ENCODE results near the gene CDKN2A.

DNA sequence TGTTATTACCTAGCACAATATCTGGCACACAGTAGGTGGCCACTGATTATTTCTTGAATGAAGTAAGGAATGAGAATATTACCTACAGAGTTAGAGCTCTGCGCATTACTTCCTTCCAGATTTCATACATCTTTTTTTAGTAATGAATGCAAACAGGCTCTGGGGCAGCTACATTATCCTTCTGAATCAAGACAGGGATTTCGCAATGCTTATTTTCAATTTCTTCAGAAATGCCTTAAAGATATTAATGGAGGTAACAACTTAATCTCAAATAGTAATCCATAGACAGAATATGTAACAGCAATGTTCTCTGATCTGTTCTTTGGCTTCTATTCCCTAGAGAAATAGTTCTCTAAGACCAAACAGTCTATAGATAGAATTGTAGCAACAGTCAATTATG lies 32.6 kb downstream of the CDKN2A start:
- TF ChIP-seq CTCF (IDR thresholded peaks at IDR 0.05; ENCODE audit: insufficient read depth, low read length) (no peak), POLR2AphosphoS5 (IDR thresholded peaks at IDR 0.05; ENCODE audit: low read depth) (no peak), SPI1 (IDR thresholded peaks at IDR 0.05; ENCODE audit: borderline replicate concordance, low read depth) (no peak)
